GM18870 (cell line): ENCODE measurements around the gene FBLN2.

ENCODE experiments used
- ATAC-seq: cut with Tn5 transposase; IDR thresholded peaks from one replicate; pipeline ENCODE4 v1.9.1; 2021; ENCODE audit warnings: moderate library complexity; ENCODE audit not compliant: unreplicated experiment

Gene FBLN2

GRCh38 chr3:13620281-13620680 lies 71.4 kb downstream of the FBLN2 start:
- ATAC-seq = no peak

GRCh38 chr3:13620776-13621365 lies 71.9 kb downstream of the FBLN2 start:
- ATAC-seq = no peak

- ATAC-seq = no peak
Measured at GRCh38 chr3:13621381-13622221, 72.7 kb downstream of the FBLN2 start.

- ATAC-seq = no peak
Measured at GRCh38 chr3:13622356-13622755, 73.4 kb downstream of the FBLN2 start.

GRCh38 chr3:13623101-13623654 lies 74.3 kb downstream of the FBLN2 start:
- no peak for ATAC-seq

- no peak for ATAC-seq
Measured at GRCh38 chr3:13624021-13624420, 75.1 kb downstream of the FBLN2 start.

GRCh38 chr3:13624671-13625125 lies 75.8 kb downstream of the FBLN2 start:
- ATAC-seq = no peak

GRCh38 chr3:13626396-13626795 lies 77.5 kb downstream of the FBLN2 start:
- no peak for ATAC-seq

GRCh38 chr3:13626915-13627460 lies 78.1 kb downstream of the FBLN2 start:
- no peak for ATAC-seq

- ATAC-seq = no peak
Measured at GRCh38 chr3:13627681-13628080, 78.8 kb downstream of the FBLN2 start.

GRCh38 chr3:13628432-13628831 lies 79.5 kb downstream of the FBLN2 start:
- ATAC-seq = no peak

GRCh38 chr3:13628841-13629551 lies 80.1 kb downstream of the FBLN2 start:
- no peak for ATAC-seq

- no peak for ATAC-seq
Measured at GRCh38 chr3:13629644-13630043, 80.7 kb downstream of the FBLN2 start.

GRCh38 chr3:13631256-13631655 lies 82.3 kb downstream of the FBLN2 start:
- ATAC-seq = no peak

GRCh38 chr3:13633176-13633575 lies 84.3 kb downstream of the FBLN2 start:
- no peak for ATAC-seq

- ATAC-seq = no peak
Measured at GRCh38 chr3:13634151-13634550, 85.2 kb downstream of the FBLN2 start.

- no peak for ATAC-seq
Measured at GRCh38 chr3:13634615-13635014, 85.7 kb downstream of the FBLN2 start.

GRCh38 chr3:13636186-13636585 lies 87.3 kb downstream of the FBLN2 start:
- no peak for ATAC-seq

GRCh38 chr3:13636874-13637273 lies 87.9 kb downstream of the FBLN2 start:
- ATAC-seq = no peak

GRCh38 chr3:13637311-13637891 lies 88.5 kb downstream of the FBLN2 start:
- no peak for ATAC-seq

- no peak for ATAC-seq
Measured at GRCh38 chr3:13637953-13638352, 89.0 kb downstream of the FBLN2 start.
